GM18508 (cell line): Measurements from ENCODE around the gene TMBIM4.
"Not testable (repeated sequence)": the region's sequence is repeated elsewhere in the genome, so short reads cannot be mapped to it uniquely, and the experiment has no call there.

Experiments
- ATAC-seq: cut with Tn5 transposase; IDR thresholded peaks from one replicate; pipeline ENCODE4 v1.9.1; 2021; ENCODE audit warnings: moderate number of reproducible peaks; ENCODE audit not compliant: insufficient read depth, unreplicated experiment

Gene TMBIM4

GRCh38 chr12:66169221-66170170 lies at the start of gene TMBIM4:
Gene TMBIM4 (minus strand): TSS chr12:66169996. CDS start chr12:66169951, 45 bp downstream.
- ATAC-seq, result peak; percentile 70

GRCh38 chr12:66217342-66217917 lies 47.6 kb upstream of the TMBIM4 start:
- no peak for ATAC-seq

- not testable (repeated sequence) for ATAC-seq
Measured at GRCh38 chr12:66213011-66213410, 43.2 kb upstream of the TMBIM4 start.

GRCh38 chr12:66211573-66211972 lies 41.8 kb upstream of the TMBIM4 start:
- not testable (repeated sequence) for ATAC-seq

GRCh38 chr12:66210840-66211239 lies 41.0 kb upstream of the TMBIM4 start:
- no peak for ATAC-seq

- no peak for ATAC-seq
Measured at GRCh38 chr12:66206141-66206540, 36.3 kb upstream of the TMBIM4 start.

- ATAC-seq, result no peak
Measured at GRCh38 chr12:66203820-66204219, 34.0 kb upstream of the TMBIM4 start.

GRCh38 chr12:66199831-66200509 lies 30.2 kb upstream of the TMBIM4 start:
- no peak for ATAC-seq

GRCh38 chr12:66199141-66199540 lies 29.3 kb upstream of the TMBIM4 start:
- ATAC-seq, result no peak

GRCh38 chr12:66197495-66197921 lies 27.7 kb upstream of the TMBIM4 start:
- ATAC-seq, result no peak

GRCh38 chr12:66196806-66197205 lies 27.0 kb upstream of the TMBIM4 start:
- peak; percentile 78 for ATAC-seq

- no peak for ATAC-seq
Measured at GRCh38 chr12:66195242-66195641, 25.4 kb upstream of the TMBIM4 start.

- no peak for ATAC-seq
Measured at GRCh38 chr12:66194122-66194521, 24.3 kb upstream of the TMBIM4 start.

GRCh38 chr12:66191547-66192126 lies 21.8 kb upstream of the TMBIM4 start:
- no peak for ATAC-seq

GRCh38 chr12:66190519-66191370 lies 20.9 kb upstream of the TMBIM4 start:
- no peak for ATAC-seq

GRCh38 chr12:66189889-66190288 lies 20.1 kb upstream of the TMBIM4 start:
- ATAC-seq, result no peak

GRCh38 chr12:66189486-66189843 lies 19.7 kb upstream of the TMBIM4 start:
- ATAC-seq, result no peak

GRCh38 chr12:66188584-66189485 lies 19.0 kb upstream of the TMBIM4 start, which contains the start of gene IRAK3:
Gene IRAK3 (plus strand): TSS chr12:66189214. CDS start chr12:66189300, 86 bp downstream.
- peak; percentile 39 for ATAC-seq

GRCh38 chr12:66187821-66188220 lies 18.0 kb upstream of the TMBIM4 start:
- ATAC-seq, result no peak
